ENCODE results near the gene JAZF1. TPM values are rescaled to one million over a fixed set of nuclear protein-coding genes. Genes with fewer than 3 reads are reported as not detected.

Gene JAZF1
- total RNA-seq, 1 experiment from 2014 or later, result 3.4 TPM

DNA sequence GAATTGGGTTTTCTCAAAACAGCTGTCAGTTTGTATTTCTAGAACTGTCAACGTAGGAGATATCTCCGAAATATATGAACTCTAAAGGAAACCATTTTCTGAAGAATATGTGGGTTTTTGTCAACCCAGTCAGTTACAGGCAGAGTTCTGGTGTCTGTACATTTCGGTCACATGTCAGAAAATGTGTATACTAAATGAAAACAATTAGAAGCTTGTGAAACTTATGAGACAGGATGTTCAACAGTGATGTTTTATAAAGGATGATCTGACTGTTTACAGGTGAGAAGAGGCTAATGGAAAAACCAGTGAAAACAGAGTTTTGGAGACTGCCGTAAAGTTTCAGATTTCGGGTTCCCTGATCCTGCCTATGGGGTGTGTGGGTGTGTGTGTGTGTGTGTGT, 6.2 kb downstream of the JAZF1 start:
- H2AFZ ChIP-seq (ENCODE audit: low read depth, low read length, poor library complexity, severe bottlenecking), result no peak overlapping the region
- ATAC-seq (no peak), DNase-seq (ENCODE audit: low read depth, low spot score) (no peak)
- H3K79me2 ChIP-seq (ENCODE audit: insufficient read depth, low read length), result no peaks in the 10 kb centered on the region
- ChIA-PET CTCF (no interaction called here), RAD21 (ENCODE audit: low non-redundant PET in 1 of 2, low total read pairs in 2 of 2, uncharacterized antibody in 2 of 2, unreplicated experiment in 2 of 2) (no interaction called here), POLR2A (no interaction called here)
- H3K36me3 ChIP-seq (ENCODE audit: control insufficient read depth in 1 of 2, insufficient read depth in 2 of 2, low read length in 2 of 2), result no peaks in the 10 kb centered on the region
- no peaks in the 10 kb centered on the region for H4K20me1 ChIP-seq (ENCODE audit: insufficient read depth)
- H3K9me2 ChIP-seq (ENCODE audit: insufficient read depth), result no peaks in the 10 kb centered on the region
- no peak overlapping the region for H3K9ac ChIP-seq (ENCODE audit: low read length)
- H3K27ac ChIP-seq (ENCODE audit: low read depth, low read length), result no peak overlapping the region
- intact Hi-C loops (cut with micrococcal nuclease), result no loop called here
- peaks cover 0 to 9% of the 10 kb centered on the region in 2 experiments; a peak in 2 of 4 replicates for H3K4me1 ChIP-seq (ENCODE audit: control insufficient read depth in 1 of 2, insufficient read depth in 2 of 2, low read length in 2 of 2)
- no peak overlapping the region for H3K4me3 ChIP-seq (replicated peaks in 1 of 2; ENCODE audit: low read depth in 1 of 2, low read length in 2 of 2)
- no TSS peak for BruUV-seq (replicated peaks)
- TF ChIP-seq YY1 (IDR thresholded peaks at IDR 0.05; ENCODE audit: extremely low read depth, insufficient replicate concordance, low read depth, low read length), result no peak
- no peak for TF ChIP-seq ZFX (IDR thresholded peaks at IDR 0.05)
- TF ChIP-seq ELF1 (IDR thresholded peaks at IDR 0.05; ENCODE audit: borderline replicate concordance, low read depth), result no peak
- TF ChIP-seq CBX3 (IDR thresholded peaks at IDR 0.05; ENCODE audit: low read depth), result no peak
- TF ChIP-seq, protein P1, sequence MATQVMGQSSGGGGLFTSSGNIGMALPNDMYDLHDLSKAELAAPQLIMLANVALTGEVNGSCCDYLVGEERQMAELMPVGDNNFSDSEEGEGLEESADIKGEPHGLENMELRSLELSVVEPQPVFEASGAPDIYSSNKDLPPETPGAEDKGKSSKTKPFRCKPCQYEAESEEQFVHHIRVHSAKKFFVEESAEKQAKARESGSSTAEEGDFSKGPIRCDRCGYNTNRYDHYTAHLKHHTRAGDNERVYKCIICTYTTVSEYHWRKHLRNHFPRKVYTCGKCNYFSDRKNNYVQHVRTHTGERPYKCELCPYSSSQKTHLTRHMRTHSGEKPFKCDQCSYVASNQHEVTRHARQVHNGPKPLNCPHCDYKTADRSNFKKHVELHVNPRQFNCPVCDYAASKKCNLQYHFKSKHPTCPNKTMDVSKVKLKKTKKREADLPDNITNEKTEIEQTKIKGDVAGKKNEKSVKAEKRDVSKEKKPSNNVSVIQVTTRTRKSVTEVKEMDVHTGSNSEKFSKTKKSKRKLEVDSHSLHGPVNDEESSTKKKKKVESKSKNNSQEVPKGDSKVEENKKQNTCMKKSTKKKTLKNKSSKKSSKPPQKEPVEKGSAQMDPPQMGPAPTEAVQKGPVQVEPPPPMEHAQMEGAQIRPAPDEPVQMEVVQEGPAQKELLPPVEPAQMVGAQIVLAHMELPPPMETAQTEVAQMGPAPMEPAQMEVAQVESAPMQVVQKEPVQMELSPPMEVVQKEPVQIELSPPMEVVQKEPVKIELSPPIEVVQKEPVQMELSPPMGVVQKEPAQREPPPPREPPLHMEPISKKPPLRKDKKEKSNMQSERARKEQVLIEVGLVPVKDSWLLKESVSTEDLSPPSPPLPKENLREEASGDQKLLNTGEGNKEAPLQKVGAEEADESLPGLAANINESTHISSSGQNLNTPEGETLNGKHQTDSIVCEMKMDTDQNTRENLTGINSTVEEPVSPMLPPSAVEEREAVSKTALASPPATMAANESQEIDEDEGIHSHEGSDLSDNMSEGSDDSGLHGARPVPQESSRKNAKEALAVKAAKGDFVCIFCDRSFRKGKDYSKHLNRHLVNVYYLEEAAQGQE (IDR thresholded peaks at IDR 0.05; ENCODE audit: low read depth), result no peak
- no peak for TF ChIP-seq ZNF274 (IDR thresholded peaks at IDR 0.05; ENCODE audit: low read depth, low read length)
- TF ChIP-seq EZH2 (IDR thresholded peaks at IDR 0.05), result no peak
- TF ChIP-seq, protein P2, sequence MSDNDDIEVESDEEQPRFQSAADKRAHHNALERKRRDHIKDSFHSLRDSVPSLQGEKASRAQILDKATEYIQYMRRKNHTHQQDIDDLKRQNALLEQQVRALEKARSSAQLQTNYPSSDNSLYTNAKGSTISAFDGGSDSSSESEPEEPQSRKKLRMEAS (IDR thresholded peaks at IDR 0.05), result no peak
- no peak for TF ChIP-seq JUND (IDR thresholded peaks at IDR 0.05)
- TF ChIP-seq, protein P3, sequence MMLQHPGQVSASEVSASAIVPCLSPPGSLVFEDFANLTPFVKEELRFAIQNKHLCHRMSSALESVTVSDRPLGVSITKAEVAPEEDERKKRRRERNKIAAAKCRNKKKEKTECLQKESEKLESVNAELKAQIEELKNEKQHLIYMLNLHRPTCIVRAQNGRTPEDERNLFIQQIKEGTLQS (IDR thresholded peaks at IDR 0.05), result no peak
- TF ChIP-seq TCF7L2 (IDR thresholded peaks at IDR 0.05; ENCODE audit: borderline replicate concordance, extremely low read depth, insufficient read depth, insufficient read length), result no peak
- TF ChIP-seq, protein P4, sequence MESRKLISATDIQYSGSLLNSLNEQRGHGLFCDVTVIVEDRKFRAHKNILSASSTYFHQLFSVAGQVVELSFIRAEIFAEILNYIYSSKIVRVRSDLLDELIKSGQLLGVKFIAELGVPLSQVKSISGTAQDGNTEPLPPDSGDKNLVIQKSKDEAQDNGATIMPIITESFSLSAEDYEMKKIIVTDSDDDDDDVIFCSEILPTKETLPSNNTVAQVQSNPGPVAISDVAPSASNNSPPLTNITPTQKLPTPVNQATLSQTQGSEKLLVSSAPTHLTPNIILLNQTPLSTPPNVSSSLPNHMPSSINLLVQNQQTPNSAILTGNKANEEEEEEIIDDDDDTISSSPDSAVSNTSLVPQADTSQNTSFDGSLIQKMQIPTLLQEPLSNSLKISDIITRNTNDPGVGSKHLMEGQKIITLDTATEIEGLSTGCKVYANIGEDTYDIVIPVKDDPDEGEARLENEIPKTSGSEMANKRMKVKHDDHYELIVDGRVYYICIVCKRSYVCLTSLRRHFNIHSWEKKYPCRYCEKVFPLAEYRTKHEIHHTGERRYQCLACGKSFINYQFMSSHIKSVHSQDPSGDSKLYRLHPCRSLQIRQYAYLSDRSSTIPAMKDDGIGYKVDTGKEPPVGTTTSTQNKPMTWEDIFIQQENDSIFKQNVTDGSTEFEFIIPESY (IDR thresholded peaks at IDR 0.05; ENCODE audit: extremely low read depth, insufficient replicate concordance, low read length), result no peak
- TF ChIP-seq FOSL1 (IDR thresholded peaks at IDR 0.05; ENCODE audit: low read depth), result no peak
- TF ChIP-seq EGR1 (IDR thresholded peaks at IDR 0.05; ENCODE audit: low read depth), result no peak
- TF ChIP-seq EZH2phosphoT487 (IDR thresholded peaks at IDR 0.05; ENCODE audit: borderline replicate concordance), result no peak
- no peak for TF ChIP-seq POLR2AphosphoS5 (IDR thresholded peaks at IDR 0.05; ENCODE audit: low read depth, low read length)
- no peak for TF ChIP-seq SRF (IDR thresholded peaks at IDR 0.05; ENCODE audit: low read depth)
- TF ChIP-seq, protein P5, sequence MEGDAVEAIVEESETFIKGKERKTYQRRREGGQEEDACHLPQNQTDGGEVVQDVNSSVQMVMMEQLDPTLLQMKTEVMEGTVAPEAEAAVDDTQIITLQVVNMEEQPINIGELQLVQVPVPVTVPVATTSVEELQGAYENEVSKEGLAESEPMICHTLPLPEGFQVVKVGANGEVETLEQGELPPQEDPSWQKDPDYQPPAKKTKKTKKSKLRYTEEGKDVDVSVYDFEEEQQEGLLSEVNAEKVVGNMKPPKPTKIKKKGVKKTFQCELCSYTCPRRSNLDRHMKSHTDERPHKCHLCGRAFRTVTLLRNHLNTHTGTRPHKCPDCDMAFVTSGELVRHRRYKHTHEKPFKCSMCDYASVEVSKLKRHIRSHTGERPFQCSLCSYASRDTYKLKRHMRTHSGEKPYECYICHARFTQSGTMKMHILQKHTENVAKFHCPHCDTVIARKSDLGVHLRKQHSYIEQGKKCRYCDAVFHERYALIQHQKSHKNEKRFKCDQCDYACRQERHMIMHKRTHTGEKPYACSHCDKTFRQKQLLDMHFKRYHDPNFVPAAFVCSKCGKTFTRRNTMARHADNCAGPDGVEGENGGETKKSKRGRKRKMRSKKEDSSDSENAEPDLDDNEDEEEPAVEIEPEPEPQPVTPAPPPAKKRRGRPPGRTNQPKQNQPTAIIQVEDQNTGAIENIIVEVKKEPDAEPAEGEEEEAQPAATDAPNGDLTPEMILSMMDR (IDR thresholded peaks at IDR 0.05 in 2 of 3, conservative IDR thresholded peaks at IDR 0.05 in 1 of 3; ENCODE audit: borderline replicate concordance in 1 of 3, insufficient read depth in 1 of 3, low read depth in 2 of 3, low read length in 2 of 3), result no peak
- TF ChIP-seq SP1 (IDR thresholded peaks at IDR 0.05; ENCODE audit: low read depth), result no peak
- no peak for TF ChIP-seq CEBPB (IDR thresholded peaks at IDR 0.05; ENCODE audit: low read depth)
- H3K9me3 ChIP-seq (ENCODE audit: control insufficient read depth in 1 of 2, insufficient read depth in 1 of 2, low read depth in 1 of 2, low read length in 2 of 2), result no peaks in the 10 kb centered on the region
- no peak overlapping the region for H3K4me2 ChIP-seq (ENCODE audit: low read length)
- no peaks in the 10 kb centered on the region for H3K27me3 ChIP-seq (ENCODE audit: insufficient read depth, low read length)
